ENCODE data around the gene SOD2.
"Not testable (repeated sequence)": the region's sequence is repeated elsewhere in the genome, so short reads cannot be mapped to it uniquely, and the experiment has no call there.

SOD2 gene

GRCh38 chr6:159700970-159701369 lies 7.9 kb upstream of the SOD2 start:
- ATAC-seq (peak; percentile 9), DNase-seq (no peak)
- peak overlapping the region; percentile 18 for H3K4me3 Mint-ChIP-seq
- no peaks in the 10 kb centered on the region for H3K27me3 Mint-ChIP-seq
- peak overlapping the region; percentile 67 for H3K27ac Mint-ChIP-seq
- H3K36me3 Mint-ChIP-seq (ENCODE audit: low read depth): peaks cover 2% of the 10 kb centered on the region
- peaks cover 24% of the 10 kb centered on the region for H3K4me1 Mint-ChIP-seq
- H3K9me3 Mint-ChIP-seq: no peaks in the 10 kb centered on the region

- Mint-ChIP-seq H3K27me3 (no peaks in the 10 kb centered on the region), H3K4me1 (peaks cover 40% of the 10 kb centered on the region), H3K27ac (no peak overlapping the region), H3K36me3 (ENCODE audit: low read depth) (peaks cover 11% of the 10 kb centered on the region), H3K9me3 (no peaks in the 10 kb centered on the region), H3K4me3 (no peak overlapping the region)
- DNase-seq (no peak), ATAC-seq (no peak)
Measured at GRCh38 chr6:159695984-159696383, 2.9 kb upstream of the SOD2 start.

GRCh38 chr6:159693894-159694545 lies 979 bp upstream of the SOD2 start:
- ATAC-seq (peak; percentile 22), DNase-seq (peak; percentile 35)
- H3K36me3 Mint-ChIP-seq (ENCODE audit: low read depth): peaks cover 19% of the 10 kb centered on the region
- no peaks in the 10 kb centered on the region for H3K9me3 Mint-ChIP-seq
- peaks cover 40% of the 10 kb centered on the region for H3K4me1 Mint-ChIP-seq
- H3K27me3 Mint-ChIP-seq: no peaks in the 10 kb centered on the region
- H3K4me3 Mint-ChIP-seq: peak overlapping the region; percentile 94
- peak overlapping the region; percentile 85 for H3K27ac Mint-ChIP-seq

- no peaks in the 10 kb centered on the region for H3K9me3 Mint-ChIP-seq
- H3K4me3 Mint-ChIP-seq: peak overlapping the region; percentile 94
- peaks cover 46% of the 10 kb centered on the region for H3K4me1 Mint-ChIP-seq
- ATAC-seq: peak; percentile 41
- H3K27ac Mint-ChIP-seq: peak overlapping the region; percentile 90
- H3K36me3 Mint-ChIP-seq (ENCODE audit: low read depth): peaks cover 28% of the 10 kb centered on the region
- H3K27me3 Mint-ChIP-seq: no peaks in the 10 kb centered on the region
- DNase-seq: peak; percentile 67
Measured at GRCh38 chr6:159692303-159693127, 526 bp downstream of the SOD2 start.

- Mint-ChIP-seq H3K9me3 (no peaks in the 10 kb centered on the region), H3K27ac (peak overlapping the region; percentile 90), H3K27me3 (no peaks in the 10 kb centered on the region), H3K36me3 (ENCODE audit: low read depth) (peaks cover 34% of the 10 kb centered on the region), H3K4me3 (peak overlapping the region; percentile 94), H3K4me1 (peaks cover 50% of the 10 kb centered on the region)
- DNase-seq (no peak), ATAC-seq (no peak)
Measured at GRCh38 chr6:159691963-159692287, 1.1 kb downstream of the SOD2 start.

- H3K4me1 Mint-ChIP-seq: peaks cover 55% of the 10 kb centered on the region
- peak overlapping the region; percentile 94 for H3K4me3 Mint-ChIP-seq
- DNase-seq (no peak), ATAC-seq (no peak)
- H3K27ac Mint-ChIP-seq: peak overlapping the region; percentile 90
- no peaks in the 10 kb centered on the region for H3K27me3 Mint-ChIP-seq
- H3K36me3 Mint-ChIP-seq (ENCODE audit: low read depth): peaks cover 38% of the 10 kb centered on the region
- no peaks in the 10 kb centered on the region for H3K9me3 Mint-ChIP-seq
Measured at GRCh38 chr6:159691133-159691962, 1.7 kb downstream of the SOD2 start.

GRCh38 chr6:159690135-159690534 lies 2.9 kb downstream of the SOD2 start:
- DNase-seq, H3K27me3 Mint-ChIP-seq, H3K4me3 Mint-ChIP-seq, H3K9me3 Mint-ChIP-seq, ATAC-seq, H3K27ac Mint-ChIP-seq: not testable (repeated sequence)
- peaks cover 49% of the 10 kb centered on the region for H3K4me1 Mint-ChIP-seq
- peaks cover 46% of the 10 kb centered on the region for H3K36me3 Mint-ChIP-seq (ENCODE audit: low read depth)

- no peak for DNase-seq
- no peak overlapping the region for H3K4me3 Mint-ChIP-seq
- no peak for ATAC-seq
- H3K27ac Mint-ChIP-seq: no peak overlapping the region
- peaks cover 51% of the 10 kb centered on the region for H3K36me3 Mint-ChIP-seq (ENCODE audit: low read depth)
- H3K4me1 Mint-ChIP-seq: peaks cover 37% of the 10 kb centered on the region
- H3K9me3 Mint-ChIP-seq: no peaks in the 10 kb centered on the region
- no peaks in the 10 kb centered on the region for H3K27me3 Mint-ChIP-seq
Measured at GRCh38 chr6:159689001-159689400, 4.0 kb downstream of the SOD2 start.

- peaks cover 56% of the 10 kb centered on the region for H3K36me3 Mint-ChIP-seq (ENCODE audit: low read depth)
- no peak for ATAC-seq
- H3K9me3 Mint-ChIP-seq: no peaks in the 10 kb centered on the region
- H3K4me3 Mint-ChIP-seq: no peak overlapping the region
- H3K27me3 Mint-ChIP-seq: no peaks in the 10 kb centered on the region
- DNase-seq: no peak
- peaks cover 34% of the 10 kb centered on the region for H3K4me1 Mint-ChIP-seq
- H3K27ac Mint-ChIP-seq: no peak overlapping the region
Measured at GRCh38 chr6:159688266-159688905, 4.7 kb downstream of the SOD2 start.

- DNase-seq (no peak), ATAC-seq (no peak)
- Mint-ChIP-seq H3K27me3 (no peaks in the 10 kb centered on the region), H3K4me3 (no peak overlapping the region), H3K9me3 (no peaks in the 10 kb centered on the region), H3K27ac (no peak overlapping the region), H3K4me1 (peaks cover 34% of the 10 kb centered on the region), H3K36me3 (ENCODE audit: low read depth) (peaks cover 55% of the 10 kb centered on the region)
Measured at GRCh38 chr6:159687341-159687740, 5.7 kb downstream of the SOD2 start.

GRCh38 chr6:159686703-159687102 lies 6.3 kb downstream of the SOD2 start:
- Mint-ChIP-seq H3K9me3 (no peaks in the 10 kb centered on the region), H3K27me3 (no peaks in the 10 kb centered on the region), H3K4me3 (no peak overlapping the region), H3K27ac (peak overlapping the region; percentile 38), H3K36me3 (ENCODE audit: low read depth) (peaks cover 54% of the 10 kb centered on the region), H3K4me1 (peaks cover 31% of the 10 kb centered on the region)
- ATAC-seq: no peak
- DNase-seq: no peak

- H3K4me3 Mint-ChIP-seq: no peak overlapping the region
- no peaks in the 10 kb centered on the region for H3K9me3 Mint-ChIP-seq
- no peaks in the 10 kb centered on the region for H3K27me3 Mint-ChIP-seq
- no peak for ATAC-seq
- no peak for DNase-seq
- H3K27ac Mint-ChIP-seq: no peak overlapping the region
- H3K4me1 Mint-ChIP-seq: peaks cover 30% of the 10 kb centered on the region
- peaks cover 52% of the 10 kb centered on the region for H3K36me3 Mint-ChIP-seq (ENCODE audit: low read depth)
Measured at GRCh38 chr6:159686040-159686439, 7.0 kb downstream of the SOD2 start.

- no peak for DNase-seq
- Mint-ChIP-seq H3K9me3 (no peaks in the 10 kb centered on the region), H3K4me3 (no peak overlapping the region), H3K27ac (no peak overlapping the region), H3K4me1 (peaks cover 40% of the 10 kb centered on the region), H3K36me3 (ENCODE audit: low read depth) (peaks cover 53% of the 10 kb centered on the region), H3K27me3 (no peaks in the 10 kb centered on the region)
- ATAC-seq: no peak
Measured at GRCh38 chr6:159684013-159684304, 9.1 kb downstream of the SOD2 start.

- ATAC-seq: no peak
- H3K27ac Mint-ChIP-seq: no peak overlapping the region
- H3K27me3 Mint-ChIP-seq: no peaks in the 10 kb centered on the region
- peaks cover 51% of the 10 kb centered on the region for H3K36me3 Mint-ChIP-seq (ENCODE audit: low read depth)
- no peak for DNase-seq
- H3K4me1 Mint-ChIP-seq: peaks cover 39% of the 10 kb centered on the region
- no peaks in the 10 kb centered on the region for H3K9me3 Mint-ChIP-seq
- no peak overlapping the region for H3K4me3 Mint-ChIP-seq
Measured at GRCh38 chr6:159682810-159683209, 10.2 kb downstream of the SOD2 start.

Measured in activated naive CD8-positive, alpha-beta T cell treated with anti-CD3 and anti-CD28 coated beads, Interleukin-2, amount 50 U/mL, for 24 hours (primary cell).